ENCODE data around the gene FARP1.

DNA sequence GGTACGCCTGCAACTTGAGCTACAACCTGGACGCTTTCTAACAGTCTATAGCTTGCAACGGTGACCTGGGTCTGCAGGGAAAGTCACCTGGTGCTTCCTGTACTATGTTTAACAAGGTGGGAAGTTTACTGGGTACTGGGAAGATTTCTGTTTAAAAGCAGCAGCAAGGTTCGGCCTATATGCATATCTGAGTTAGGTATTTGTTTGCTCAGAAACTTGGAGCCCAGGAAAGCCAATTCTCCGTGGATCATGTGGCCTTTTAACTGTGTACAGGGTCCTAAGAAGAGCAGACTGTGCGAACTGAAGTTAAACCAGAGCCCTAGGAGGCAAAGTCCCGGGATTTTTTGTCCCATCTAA, 330.9 kb downstream of the FARP1 start:
- TF ChIP-seq, protein P1, sequence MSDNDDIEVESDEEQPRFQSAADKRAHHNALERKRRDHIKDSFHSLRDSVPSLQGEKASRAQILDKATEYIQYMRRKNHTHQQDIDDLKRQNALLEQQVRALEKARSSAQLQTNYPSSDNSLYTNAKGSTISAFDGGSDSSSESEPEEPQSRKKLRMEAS (CRISPR knock-in tag; IDR thresholded peaks at IDR 0.05) = no peak
- TF ChIP-seq PRRX2 (CRISPR knock-in tag; IDR thresholded peaks at IDR 0.05) (no peak), TP53 (CRISPR knock-in tag; IDR thresholded peaks at IDR 0.05) (no peak), TCF7 (CRISPR knock-in tag; IDR thresholded peaks at IDR 0.05; ENCODE audit: low read depth) (no peak), NFYB (CRISPR knock-in tag; conservative IDR thresholded peaks at IDR 0.05; ENCODE audit: low read depth) (no peak), FOXK1 (CRISPR knock-in tag; IDR thresholded peaks at IDR 0.05) (no peak), ZBTB21 (CRISPR knock-in tag; IDR thresholded peaks at IDR 0.05; ENCODE audit: borderline replicate concordance) (no peak), ZNF263 (CRISPR knock-in tag; IDR thresholded peaks at IDR 0.05; ENCODE audit: low read depth) (no peak), IRF2 (CRISPR knock-in tag; IDR thresholded peaks at IDR 0.05; ENCODE audit: borderline replicate concordance, low read depth) (no peak)
- TF ChIP-seq, protein P2, sequence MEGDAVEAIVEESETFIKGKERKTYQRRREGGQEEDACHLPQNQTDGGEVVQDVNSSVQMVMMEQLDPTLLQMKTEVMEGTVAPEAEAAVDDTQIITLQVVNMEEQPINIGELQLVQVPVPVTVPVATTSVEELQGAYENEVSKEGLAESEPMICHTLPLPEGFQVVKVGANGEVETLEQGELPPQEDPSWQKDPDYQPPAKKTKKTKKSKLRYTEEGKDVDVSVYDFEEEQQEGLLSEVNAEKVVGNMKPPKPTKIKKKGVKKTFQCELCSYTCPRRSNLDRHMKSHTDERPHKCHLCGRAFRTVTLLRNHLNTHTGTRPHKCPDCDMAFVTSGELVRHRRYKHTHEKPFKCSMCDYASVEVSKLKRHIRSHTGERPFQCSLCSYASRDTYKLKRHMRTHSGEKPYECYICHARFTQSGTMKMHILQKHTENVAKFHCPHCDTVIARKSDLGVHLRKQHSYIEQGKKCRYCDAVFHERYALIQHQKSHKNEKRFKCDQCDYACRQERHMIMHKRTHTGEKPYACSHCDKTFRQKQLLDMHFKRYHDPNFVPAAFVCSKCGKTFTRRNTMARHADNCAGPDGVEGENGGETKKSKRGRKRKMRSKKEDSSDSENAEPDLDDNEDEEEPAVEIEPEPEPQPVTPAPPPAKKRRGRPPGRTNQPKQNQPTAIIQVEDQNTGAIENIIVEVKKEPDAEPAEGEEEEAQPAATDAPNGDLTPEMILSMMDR (IDR thresholded peaks at IDR 0.05) = no peak
- TF ChIP-seq, protein P3, sequence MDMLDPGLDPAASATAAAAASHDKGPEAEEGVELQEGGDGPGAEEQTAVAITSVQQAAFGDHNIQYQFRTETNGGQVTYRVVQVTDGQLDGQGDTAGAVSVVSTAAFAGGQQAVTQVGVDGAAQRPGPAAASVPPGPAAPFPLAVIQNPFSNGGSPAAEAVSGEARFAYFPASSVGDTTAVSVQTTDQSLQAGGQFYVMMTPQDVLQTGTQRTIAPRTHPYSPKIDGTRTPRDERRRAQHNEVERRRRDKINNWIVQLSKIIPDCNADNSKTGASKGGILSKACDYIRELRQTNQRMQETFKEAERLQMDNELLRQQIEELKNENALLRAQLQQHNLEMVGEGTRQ (CRISPR knock-in tag; IDR thresholded peaks at IDR 0.05) = no peak
- TF ChIP-seq, protein P4, sequence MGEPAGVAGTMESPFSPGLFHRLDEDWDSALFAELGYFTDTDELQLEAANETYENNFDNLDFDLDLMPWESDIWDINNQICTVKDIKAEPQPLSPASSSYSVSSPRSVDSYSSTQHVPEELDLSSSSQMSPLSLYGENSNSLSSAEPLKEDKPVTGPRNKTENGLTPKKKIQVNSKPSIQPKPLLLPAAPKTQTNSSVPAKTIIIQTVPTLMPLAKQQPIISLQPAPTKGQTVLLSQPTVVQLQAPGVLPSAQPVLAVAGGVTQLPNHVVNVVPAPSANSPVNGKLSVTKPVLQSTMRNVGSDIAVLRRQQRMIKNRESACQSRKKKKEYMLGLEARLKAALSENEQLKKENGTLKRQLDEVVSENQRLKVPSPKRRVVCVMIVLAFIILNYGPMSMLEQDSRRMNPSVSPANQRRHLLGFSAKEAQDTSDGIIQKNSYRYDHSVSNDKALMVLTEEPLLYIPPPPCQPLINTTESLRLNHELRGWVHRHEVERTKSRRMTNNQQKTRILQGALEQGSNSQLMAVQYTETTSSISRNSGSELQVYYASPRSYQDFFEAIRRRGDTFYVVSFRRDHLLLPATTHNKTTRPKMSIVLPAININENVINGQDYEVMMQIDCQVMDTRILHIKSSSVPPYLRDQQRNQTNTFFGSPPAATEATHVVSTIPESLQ (CRISPR knock-in tag; IDR thresholded peaks at IDR 0.05) = no peak
- TF ChIP-seq, protein P5, sequence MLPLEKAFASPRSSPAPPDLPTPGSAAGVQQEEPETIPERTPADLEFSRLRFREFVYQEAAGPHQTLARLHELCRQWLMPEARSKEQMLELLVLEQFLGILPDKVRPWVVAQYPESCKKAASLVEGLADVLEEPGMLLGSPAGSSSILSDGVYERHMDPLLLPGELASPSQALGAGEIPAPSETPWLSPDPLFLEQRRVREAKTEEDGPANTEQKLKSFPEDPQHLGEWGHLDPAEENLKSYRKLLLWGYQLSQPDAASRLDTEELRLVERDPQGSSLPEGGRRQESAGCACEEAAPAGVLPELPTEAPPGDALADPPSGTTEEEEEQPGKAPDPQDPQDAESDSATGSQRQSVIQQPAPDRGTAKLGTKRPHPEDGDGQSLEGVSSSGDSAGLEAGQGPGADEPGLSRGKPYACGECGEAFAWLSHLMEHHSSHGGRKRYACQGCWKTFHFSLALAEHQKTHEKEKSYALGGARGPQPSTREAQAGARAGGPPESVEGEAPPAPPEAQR (CRISPR knock-in tag; IDR thresholded peaks at IDR 0.05) = no peak

All from WTC11 (cell line).